SJSA1 (cell line): Measurements from ENCODE around the gene MT1H. TPM values are rescaled to one million over a fixed set of nuclear protein-coding genes. Genes with fewer than 3 reads are reported as not detected.

Experiments
- DNase-seq, 2 experiments: peaks; one replicate each; pipeline ENCODE4 v3.0.0-alpha.2; 2015 to 2020; ENCODE audit warnings: low spot score in 2 of 2, low read depth in 1 of 2
- H3K27ac ChIP-seq: fragments of 250-450 bp; sonication (Bioruptor Pico); 2 replicates; pipeline ENCODE4 v1.5.1; 2020; ENCODE audit warnings: mild to moderate bottlenecking, moderate library complexity
- H3K27me3 ChIP-seq: fragments of 250-450 bp; sonication (Bioruptor Pico); replicated peaks from 2 replicates; pipeline ENCODE4 v1.5.1; 2020; ENCODE audit warnings: mild to moderate bottlenecking, moderate library complexity
- H3K36me3 ChIP-seq: fragments of 250-450 bp; sonication (Bioruptor Pico); 2 replicates; pipeline ENCODE4 v1.5.1; 2020; ENCODE audit warnings: mild to moderate bottlenecking
- H3K4me1 ChIP-seq: fragments of 250-450 bp; sonication (Bioruptor Pico); replicated peaks from 2 replicates; pipeline ENCODE4 v1.6.1; 2021; ENCODE audit warnings: mild to moderate bottlenecking
- H3K4me3 ChIP-seq: fragments of 250-450 bp; sonication (Bioruptor Pico); 2 replicates; pipeline ENCODE4 v1.5.1; 2020; ENCODE audit warnings: mild to moderate bottlenecking
- H3K9me3 ChIP-seq: fragments of 250-450 bp; sonication (Bioruptor Pico); replicated peaks from 2 replicates; pipeline ENCODE4 v1.5.1; 2020; ENCODE audit warnings: mild to moderate bottlenecking
- total RNA-seq: library from RNA; depleted of rRNA; stranded (reverse); fragments of >200 nt; shearing (Covaris generic); gene quantifications from 2 replicates; pipeline ENCODE4 v1.2.3, GENCODE V29; 2014

The MT1H gene
- total RNA-seq, 1 experiment from 2014 or later, result not detected

DNA sequence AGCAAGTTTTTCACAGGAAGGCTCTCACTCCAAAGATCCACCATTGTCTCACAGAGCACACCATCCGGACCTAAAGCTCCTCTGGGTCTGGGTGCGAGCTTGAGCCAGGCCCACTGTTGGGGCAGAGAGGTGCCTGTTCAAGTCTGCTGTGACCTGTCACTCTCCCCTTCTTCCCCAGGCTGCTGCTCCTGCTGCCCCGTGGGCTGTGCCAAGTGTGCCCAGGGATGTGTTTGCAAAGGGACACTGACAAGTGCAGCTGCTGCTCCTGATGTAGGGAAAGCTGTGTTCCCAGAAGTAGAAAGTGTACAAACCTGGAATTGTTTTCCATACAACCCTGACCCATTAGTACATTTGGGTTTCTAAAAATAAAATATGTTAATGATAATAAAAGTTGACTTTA lies 7.9 kb downstream of the MT1H start:
- Histone ChIP-seq H3K27me3 (peaks cover 7% of the 10 kb centered on the region), H3K9me3 (no peaks in the 10 kb centered on the region), H3K4me1 (peaks cover 5% of the 10 kb centered on the region; the same call in 1 of the 2 replicates), H3K36me3 (no peaks in the 10 kb centered on the region), H3K27ac (no peak overlapping the region), H3K4me3 (no peak overlapping the region)
- no peak for DNase-seq

DNA sequence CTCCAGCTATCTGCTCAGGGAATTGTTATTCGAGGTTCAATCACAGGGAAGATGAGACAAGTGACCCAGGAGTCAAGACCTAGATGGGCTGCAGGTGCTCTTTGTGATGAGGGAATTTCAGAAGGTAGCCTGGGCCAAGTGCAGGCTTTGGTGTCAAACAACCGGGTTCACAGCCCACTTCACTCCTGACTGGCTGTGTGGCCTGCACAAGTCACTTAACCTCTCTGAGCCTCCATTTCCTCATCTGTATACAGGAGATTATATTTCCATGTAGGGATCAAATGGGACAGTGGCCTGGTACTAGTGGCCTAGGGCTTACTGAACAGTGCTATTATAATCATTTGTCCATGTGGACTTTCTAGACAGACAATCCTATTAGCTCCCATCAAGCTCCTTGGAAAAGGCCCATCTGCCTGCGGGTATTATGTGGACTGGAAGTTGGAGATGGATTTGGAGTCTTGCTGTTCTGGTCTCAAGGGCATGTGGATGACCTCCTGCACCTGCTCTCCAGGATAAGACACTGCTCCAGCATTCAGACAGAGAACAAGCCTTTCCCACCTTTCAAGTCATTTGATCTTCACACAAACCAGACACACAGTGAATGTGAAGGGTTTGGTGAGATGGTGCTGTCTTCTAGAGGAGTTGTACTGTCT lies 9.6 kb downstream of the MT1H start:
- H3K9me3 ChIP-seq, result no peaks in the 10 kb centered on the region
- H3K27me3 ChIP-seq, result peaks cover 7% of the 10 kb centered on the region
- H3K36me3 ChIP-seq, result no peaks in the 10 kb centered on the region

DNA sequence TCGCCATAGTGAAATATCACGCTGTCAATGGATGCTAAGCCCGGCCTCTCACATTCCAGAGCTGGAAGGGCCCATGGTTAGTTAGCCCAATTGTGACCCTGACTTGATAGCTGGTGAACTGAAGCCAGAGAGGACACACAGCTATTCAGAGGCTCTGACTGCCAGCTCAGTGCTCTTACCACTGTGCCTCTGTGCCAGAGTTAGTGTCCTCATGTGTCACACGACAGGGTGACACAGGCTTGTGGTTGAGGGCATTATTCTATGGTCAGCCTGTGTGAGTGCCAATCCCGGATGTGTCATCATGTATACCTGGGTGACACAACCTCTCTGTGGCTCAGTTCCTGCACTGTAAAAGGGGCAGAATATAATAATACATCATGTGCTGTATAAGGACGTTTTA lies 10.2 kb downstream of the MT1H start:
- no peak for DNase-seq

More for the DNA sequence above, 9.6 kb downstream of the MT1H start:
- H3K4me3 ChIP-seq, result no peak overlapping the region
- no peak for DNase-seq
- peaks cover 12% of the 10 kb centered on the region for H3K4me1 ChIP-seq
- H3K27ac ChIP-seq, result no peak overlapping the region

DNA sequence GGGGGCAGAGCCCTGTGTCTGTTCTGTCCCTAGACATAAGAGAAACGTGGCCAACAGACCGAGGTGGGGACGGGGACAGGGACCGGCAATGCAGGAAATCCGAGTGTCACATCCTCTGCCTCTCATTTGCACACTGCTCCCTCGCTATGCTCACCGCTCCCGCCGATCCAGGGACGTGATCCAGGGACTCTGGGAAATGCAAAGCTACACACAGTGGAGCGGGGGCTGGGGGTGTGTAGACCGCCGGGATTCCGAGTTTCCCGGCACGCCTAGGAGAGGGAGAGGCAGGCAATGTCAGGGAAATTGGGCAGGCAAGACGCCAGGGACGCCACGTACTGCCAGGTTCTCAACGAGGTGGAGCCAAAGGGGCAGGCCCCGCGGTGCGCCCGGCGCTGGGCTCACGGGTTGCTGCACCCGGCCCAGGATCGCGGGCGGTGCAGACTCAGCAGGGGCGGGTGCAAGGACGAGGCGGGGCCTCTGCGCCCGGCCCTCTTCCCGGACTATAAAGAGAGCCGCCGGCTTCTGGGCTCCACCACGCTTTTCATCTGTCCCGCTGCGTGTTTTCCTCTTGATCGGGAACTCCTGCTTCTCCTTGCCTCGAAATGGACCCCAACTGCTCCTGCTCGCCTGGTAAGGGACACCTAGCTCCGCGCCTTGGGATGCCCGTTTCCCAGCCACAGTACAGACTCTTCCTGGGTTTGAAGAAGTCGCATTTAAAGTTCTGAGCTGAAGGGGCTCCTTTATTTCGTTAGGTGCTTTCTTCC lies 12.5 kb downstream of the MT1H start, which contains the start of gene MT1X:
MT1X (plus strand) TSS at position 532 of the 764 bp plus-strand sequence; CDS start at position 603, 71 bp downstream.
- no peaks in the 10 kb centered on the region for H3K36me3 ChIP-seq
- H3K4me1 ChIP-seq, result peaks cover 12% of the 10 kb centered on the region
- peak; percentile 81 to 83 for DNase-seq
- H3K4me3 ChIP-seq, result peak within 1 kb of the TSS; percentile 41
- H3K27ac ChIP-seq, result no peak within 1 kb of the TSS; the same call in 1 of the 2 replicates
- 0 out of 2 replicates have a peak, but pooled peaks cover 4% of the 10 kb centered on the region for H3K9me3 ChIP-seq
- H3K27me3 ChIP-seq, result peaks cover under 1% of the 10 kb centered on the region; the same call in 1 of the 2 replicates

More for the DNA sequence above, 10.2 kb downstream of the MT1H start:
- Histone ChIP-seq H3K4me3 (no peak overlapping the region), H3K4me1 (peaks cover 12% of the 10 kb centered on the region), H3K9me3 (no peaks in the 10 kb centered on the region), H3K27ac (no peak overlapping the region), H3K27me3 (peaks cover 7% of the 10 kb centered on the region), H3K36me3 (no peaks in the 10 kb centered on the region)

DNA sequence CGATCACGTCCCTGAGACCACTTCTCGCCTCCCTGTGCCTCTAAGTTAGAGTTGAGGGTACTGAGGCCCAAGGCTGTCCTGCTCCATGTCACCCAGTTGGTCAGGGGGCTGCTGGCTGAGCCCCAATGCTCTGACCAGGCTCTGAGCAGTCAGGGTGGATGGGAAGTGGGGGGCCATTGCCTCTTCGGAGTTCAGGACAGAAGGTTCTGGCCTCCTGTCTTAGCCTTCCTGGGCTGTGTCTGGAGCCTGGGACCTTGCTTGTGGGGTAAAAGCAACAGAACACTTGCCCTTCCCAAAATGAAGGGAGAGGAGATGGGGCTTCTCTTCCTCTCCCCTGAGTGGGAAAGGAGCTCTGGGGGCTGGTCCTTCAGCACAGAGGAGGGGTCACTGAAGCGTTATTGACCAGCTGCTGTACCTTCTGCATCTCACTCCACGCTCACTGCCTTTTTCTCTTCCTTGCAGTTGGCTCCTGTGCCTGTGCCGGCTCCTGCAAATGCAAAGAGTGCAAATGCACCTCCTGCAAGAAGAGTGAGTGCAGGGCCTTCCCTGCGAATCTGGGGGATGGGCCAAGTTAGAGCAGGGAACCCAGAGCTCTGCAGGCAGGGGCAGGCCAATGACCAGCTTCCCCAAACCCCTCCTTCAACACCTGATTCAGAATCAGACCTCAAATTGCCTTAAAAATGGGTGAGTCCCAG lies 13.2 kb downstream of the MT1H start:
- peak overlapping the region; percentile 41 for H3K4me3 ChIP-seq
- no peak for DNase-seq
- H3K36me3 ChIP-seq, result no peaks in the 10 kb centered on the region
- H3K4me1 ChIP-seq, result peaks cover 12% of the 10 kb centered on the region
- H3K27ac ChIP-seq, result no peak overlapping the region; the same call in 1 of the 2 replicates
- 0 out of 2 replicates have a peak, but pooled peaks cover 4% of the 10 kb centered on the region for H3K9me3 ChIP-seq
- H3K27me3 ChIP-seq, result no peaks in the 10 kb centered on the region

DNA sequence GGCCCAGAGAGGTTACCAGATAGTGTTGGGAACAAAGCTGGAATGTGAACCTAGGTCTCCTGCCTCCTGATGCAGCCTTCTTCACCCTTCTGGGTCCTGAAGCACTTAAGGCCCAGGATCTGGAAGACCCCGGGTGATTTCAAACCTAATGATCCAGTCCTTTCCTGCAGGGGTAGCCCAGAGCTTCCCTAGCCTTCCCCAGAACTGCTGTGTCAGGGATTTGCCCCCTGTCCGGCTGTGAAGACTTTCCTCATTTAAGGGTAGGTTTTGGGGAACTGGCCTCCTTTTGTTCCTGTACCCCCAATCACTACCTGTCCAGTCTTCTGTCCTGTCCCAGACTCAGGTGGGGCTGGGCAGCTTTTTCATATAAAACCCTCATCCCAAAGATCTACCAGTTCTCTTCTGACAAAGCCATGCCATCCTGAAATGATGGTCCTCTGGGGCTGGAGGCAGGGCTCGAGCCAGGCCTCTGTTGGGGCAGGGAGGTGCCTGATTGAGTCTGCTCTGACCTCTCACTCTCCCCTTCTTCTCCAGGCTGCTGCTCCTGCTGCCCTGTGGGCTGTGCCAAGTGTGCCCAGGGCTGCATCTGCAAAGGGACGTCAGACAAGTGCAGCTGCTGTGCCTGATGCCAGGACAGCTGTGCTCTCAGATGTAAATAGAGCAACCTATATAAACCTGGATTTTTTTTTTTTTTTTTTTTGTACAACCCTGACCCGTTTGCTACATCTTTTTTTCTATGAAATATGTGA lies 14.0 kb downstream of the MT1H start:
- DNase-seq, result no peak
- Histone ChIP-seq H3K27me3 (no peaks in the 10 kb centered on the region), H3K4me1 (peaks cover 12% of the 10 kb centered on the region), H3K4me3 (no peak overlapping the region), H3K36me3 (no peaks in the 10 kb centered on the region), H3K9me3 (0 out of 2 replicates have a peak, but pooled peaks cover 4% of the 10 kb centered on the region), H3K27ac (no peak overlapping the region)

DNA sequence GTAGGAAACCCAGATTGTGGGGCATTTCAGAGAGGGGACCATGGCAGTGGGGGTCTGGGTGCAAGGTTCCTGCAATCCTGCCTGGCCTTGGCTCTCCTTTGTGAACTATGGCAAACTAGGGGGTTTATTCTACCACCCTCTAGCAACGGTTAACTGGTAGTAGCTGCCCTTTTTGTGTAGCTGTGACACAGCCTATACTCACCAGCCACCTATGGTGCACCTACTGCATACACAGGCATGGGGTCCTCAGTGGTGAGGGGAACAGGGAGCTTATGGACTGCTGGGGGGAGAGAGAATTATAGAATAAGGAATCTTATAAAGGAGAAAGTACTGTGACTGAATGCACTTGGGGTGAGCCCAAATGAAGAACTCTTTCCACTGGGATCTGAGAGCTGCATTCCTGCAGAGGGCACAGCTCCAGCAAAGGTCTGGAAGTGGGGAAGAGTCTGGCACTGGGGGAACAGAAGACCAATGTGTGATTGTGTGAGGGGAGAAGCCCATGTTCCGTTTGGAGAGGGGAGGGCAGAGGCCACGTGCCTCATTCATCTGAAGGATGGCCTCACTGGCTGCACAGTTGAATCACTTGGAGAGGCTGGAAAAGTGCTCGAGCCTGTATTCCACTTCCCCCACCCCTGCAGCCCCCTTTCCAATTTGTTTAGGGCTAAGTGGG lies 14.8 kb downstream of the MT1H start:
- Histone ChIP-seq H3K36me3 (no peaks in the 10 kb centered on the region), H3K4me3 (no peak overlapping the region), H3K27ac (no peak overlapping the region), H3K27me3 (no peaks in the 10 kb centered on the region), H3K9me3 (0 out of 2 replicates have a peak, but pooled peaks cover 4% of the 10 kb centered on the region), H3K4me1 (peaks cover 12% of the 10 kb centered on the region)
- no peak for DNase-seq

DNA sequence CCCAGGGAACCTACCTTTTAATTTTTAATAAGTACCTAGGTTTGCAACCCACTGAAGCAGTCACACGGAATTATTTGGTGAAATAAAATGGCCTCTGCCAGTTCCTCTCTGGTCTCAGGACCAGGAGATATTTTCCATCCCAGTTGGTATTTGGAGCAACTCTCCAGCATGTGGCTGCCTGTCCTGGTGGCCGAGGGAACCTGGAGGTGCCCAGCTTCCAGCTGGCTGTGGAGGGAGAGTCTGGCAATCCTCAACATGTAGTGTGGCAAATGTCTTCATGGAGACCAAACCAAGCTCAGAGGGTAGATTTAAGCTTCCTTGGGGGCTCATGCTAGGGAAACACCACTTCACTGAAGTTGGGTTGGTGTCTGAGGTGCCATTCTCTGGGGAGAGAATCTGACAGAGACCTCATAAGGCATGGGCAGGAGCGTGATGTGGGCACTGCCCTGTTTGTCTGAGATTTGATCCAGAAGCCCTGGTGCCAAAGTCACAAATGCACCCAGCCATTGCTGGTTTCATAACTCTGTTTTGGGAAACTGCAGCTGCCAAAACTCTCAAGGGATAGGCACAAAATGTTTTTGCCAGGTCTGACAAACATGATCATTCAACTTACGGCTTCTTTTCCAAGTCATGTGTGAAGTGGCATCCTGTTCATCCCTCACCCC lies 15.4 kb downstream of the MT1H start:
- H3K36me3 ChIP-seq, result no peaks in the 10 kb centered on the region
- H3K4me3 ChIP-seq, result no peak overlapping the region
- 0 out of 2 replicates have a peak, but pooled peaks cover 4% of the 10 kb centered on the region for H3K9me3 ChIP-seq
- no peaks in the 10 kb centered on the region for H3K27me3 ChIP-seq
- peaks cover 12% of the 10 kb centered on the region for H3K4me1 ChIP-seq
- no peak overlapping the region for H3K27ac ChIP-seq
- DNase-seq, result no peak

DNA sequence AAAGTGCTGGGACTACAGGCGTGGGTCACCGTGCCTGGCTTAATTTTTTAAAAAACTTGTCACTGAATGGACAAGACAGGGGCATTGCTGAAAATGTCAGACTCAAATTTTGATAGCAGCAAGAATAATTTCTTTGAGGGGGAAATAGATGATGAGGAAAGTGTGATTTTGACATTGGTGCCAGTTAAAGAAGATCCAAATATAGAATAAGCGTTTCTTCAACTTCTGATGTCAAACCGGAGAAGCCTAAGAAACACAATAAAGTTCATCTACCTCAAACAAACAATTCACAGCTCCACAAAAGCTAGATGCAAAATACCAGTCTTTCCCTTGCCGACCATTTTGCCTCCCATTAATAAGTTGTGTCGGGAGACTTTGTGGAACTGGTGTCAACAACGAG lies 17.1 kb downstream of the MT1H start:
- Histone ChIP-seq H3K36me3 (no peaks in the 10 kb centered on the region), H3K4me1 (peaks cover 11% of the 10 kb centered on the region), H3K9me3 (0 out of 2 replicates have a peak, but pooled peaks cover 4% of the 10 kb centered on the region), H3K27me3 (no peaks in the 10 kb centered on the region), H3K4me3 (no peak overlapping the region), H3K27ac (no peak overlapping the region)
- DNase-seq, result no peak

DNA sequence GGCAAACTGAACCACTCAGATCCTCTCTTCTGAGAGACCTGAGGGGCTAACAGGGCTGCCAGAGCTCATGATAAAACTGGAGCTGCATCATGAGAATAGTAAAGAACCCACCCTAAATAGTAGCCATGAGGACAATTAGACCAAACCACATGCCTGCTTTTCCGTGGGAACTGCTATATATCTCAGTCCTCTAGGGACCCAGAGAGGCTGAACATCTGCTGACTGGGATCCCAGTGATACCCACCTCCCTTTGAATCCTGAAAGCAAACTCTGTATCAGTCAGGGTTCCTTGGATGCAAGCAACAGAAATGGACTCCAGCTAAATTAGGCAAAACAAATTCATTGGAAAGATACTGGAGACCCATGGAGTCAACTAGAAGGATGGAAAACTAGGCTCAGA lies 19.1 kb downstream of the MT1H start:
- H3K27me3 ChIP-seq, result no peaks in the 10 kb centered on the region
- no peak overlapping the region for H3K27ac ChIP-seq
- H3K4me1 ChIP-seq, result no peaks in the 10 kb centered on the region
- no peaks in the 10 kb centered on the region for H3K36me3 ChIP-seq
- no peak for DNase-seq
- 0 out of 2 replicates have a peak, but pooled peaks cover 4% of the 10 kb centered on the region for H3K9me3 ChIP-seq
- H3K4me3 ChIP-seq, result no peak overlapping the region

DNA sequence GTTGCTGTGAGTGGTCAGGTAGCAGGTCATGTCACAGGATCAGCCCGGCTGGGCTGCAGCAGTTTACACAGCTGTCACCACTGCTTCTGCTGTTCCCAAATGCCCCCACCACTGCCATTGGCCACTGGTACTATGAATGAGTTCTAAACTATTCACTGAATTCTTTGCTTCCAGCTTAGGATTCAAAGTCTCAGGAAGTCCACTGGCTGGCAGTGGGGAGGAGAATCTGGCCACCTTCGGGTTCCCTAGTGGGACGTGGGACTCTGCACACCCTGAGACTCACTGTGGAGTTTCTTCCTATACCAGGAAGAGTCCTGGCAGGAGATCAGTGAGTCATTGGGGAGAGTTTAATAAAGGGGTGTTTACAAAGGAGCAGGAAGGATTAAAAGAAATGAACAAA lies 19.6 kb downstream of the MT1H start:
- no peak for DNase-seq
- H3K4me3 ChIP-seq, result no peak overlapping the region
- no peak overlapping the region for H3K27ac ChIP-seq
- no peaks in the 10 kb centered on the region for H3K36me3 ChIP-seq
- H3K27me3 ChIP-seq, result no peaks in the 10 kb centered on the region
- H3K4me1 ChIP-seq, result no peaks in the 10 kb centered on the region
- 0 out of 2 replicates have a peak, but pooled peaks cover 4% of the 10 kb centered on the region for H3K9me3 ChIP-seq

DNA sequence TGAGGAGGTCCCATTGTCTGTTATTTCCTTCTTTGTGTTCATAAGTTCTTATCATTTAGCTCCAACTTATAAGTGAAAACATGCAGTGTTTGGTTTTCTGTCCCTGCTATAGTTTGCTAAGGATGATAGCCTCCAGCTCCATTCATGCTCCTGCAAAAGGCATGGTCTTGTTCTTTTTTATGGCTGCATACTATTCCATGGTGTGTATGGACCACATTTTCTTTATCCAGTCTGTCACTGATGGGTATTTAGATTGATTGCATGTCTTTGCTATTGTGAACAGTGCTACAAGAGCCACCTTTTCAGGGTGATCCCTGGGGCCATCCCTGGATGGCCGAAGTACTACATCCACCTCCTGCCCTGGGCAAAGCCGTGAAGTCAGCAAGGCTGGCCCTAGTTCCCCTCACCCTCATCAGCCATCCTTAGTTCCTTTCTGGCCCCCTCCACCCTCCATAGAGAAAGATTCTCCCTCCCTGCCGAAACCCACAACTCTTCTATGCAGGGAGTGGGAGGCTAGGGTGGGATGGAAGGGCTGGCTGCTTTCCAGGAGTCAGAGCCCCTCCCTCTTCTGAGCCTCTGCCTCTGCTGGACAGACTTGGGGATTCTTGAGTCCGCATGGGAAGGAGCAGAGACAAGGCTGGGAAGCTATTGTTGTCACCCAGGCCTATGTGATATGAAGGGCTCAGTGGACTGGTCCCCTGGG lies 21.0 kb downstream of the MT1H start:
- Histone ChIP-seq H3K36me3 (no peaks in the 10 kb centered on the region), H3K4me1 (no peaks in the 10 kb centered on the region), H3K27ac (no peak overlapping the region), H3K9me3 (0 out of 2 replicates have a peak, but pooled peaks cover 4% of the 10 kb centered on the region), H3K27me3 (no peaks in the 10 kb centered on the region), H3K4me3 (no peak overlapping the region)
- DNase-seq, result no peak
